ENCODE data around the gene TRIM47.

Gene TRIM47

DNA sequence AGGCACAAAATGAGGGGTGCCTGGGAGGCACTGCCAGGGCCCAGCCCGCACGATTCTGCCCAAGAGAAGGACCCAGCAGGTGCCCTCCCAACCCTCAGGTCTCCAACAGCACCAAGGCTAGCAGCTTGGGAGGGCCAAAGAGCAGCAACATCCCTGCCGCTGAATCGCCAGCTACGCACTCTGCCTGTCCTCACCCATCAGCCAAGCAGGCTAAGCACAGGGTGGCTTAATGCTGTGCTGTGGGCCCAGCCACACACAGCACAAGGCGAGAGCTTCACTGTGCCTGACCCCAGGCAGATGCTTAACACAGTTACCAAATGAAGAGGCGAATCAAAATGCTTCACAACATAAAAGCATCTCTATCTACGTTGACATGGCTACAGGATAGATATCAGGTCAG is 36.9 kb upstream of the TRIM47 start:
- no peak overlapping the region for H3K27ac ChIP-seq
- TF ChIP-seq, protein P1, sequence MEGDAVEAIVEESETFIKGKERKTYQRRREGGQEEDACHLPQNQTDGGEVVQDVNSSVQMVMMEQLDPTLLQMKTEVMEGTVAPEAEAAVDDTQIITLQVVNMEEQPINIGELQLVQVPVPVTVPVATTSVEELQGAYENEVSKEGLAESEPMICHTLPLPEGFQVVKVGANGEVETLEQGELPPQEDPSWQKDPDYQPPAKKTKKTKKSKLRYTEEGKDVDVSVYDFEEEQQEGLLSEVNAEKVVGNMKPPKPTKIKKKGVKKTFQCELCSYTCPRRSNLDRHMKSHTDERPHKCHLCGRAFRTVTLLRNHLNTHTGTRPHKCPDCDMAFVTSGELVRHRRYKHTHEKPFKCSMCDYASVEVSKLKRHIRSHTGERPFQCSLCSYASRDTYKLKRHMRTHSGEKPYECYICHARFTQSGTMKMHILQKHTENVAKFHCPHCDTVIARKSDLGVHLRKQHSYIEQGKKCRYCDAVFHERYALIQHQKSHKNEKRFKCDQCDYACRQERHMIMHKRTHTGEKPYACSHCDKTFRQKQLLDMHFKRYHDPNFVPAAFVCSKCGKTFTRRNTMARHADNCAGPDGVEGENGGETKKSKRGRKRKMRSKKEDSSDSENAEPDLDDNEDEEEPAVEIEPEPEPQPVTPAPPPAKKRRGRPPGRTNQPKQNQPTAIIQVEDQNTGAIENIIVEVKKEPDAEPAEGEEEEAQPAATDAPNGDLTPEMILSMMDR (IDR thresholded peaks at IDR 0.05) = no peak
- H3K4me3 ChIP-seq = no peak overlapping the region
- DNase-seq (ENCODE audit: low spot score) = no peak

DNA sequence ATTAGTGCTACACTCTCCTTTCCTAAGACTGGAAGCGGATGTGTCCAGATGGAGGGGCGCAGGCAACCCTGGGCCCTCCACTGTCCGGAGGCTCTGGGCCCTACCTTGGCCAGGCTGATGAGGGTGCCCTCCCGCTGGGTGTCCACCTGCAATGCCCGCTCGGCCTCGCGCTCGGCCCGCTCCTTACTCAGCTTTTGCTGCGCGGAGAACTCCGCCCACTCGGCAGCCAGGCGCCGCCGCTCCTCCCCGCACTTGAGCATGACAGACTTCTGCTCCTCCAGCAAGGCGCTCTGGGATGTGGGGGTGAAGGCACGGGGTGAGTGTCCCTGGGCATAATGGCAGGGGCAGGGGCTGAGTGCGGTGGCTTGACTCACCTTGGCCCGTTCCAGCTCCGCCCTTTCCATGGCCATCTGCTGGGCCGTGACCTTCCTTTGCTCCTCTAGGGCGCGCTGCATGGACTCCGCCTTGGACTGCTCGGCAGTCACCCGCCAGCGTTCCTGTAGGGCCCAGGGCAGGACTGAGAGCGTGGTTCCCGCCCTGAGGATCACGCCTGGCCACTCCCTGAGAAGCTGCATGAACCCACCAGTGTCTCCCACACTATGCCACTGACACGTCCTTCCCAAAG is 36.4 kb upstream of the TRIM47 start:
- no peak for DNase-seq (ENCODE audit: low spot score)
- no peak overlapping the region for H3K27ac ChIP-seq
- H3K4me3 ChIP-seq = no peak overlapping the region
- TF ChIP-seq, protein P1 (IDR thresholded peaks at IDR 0.05) = no peak

DNA sequence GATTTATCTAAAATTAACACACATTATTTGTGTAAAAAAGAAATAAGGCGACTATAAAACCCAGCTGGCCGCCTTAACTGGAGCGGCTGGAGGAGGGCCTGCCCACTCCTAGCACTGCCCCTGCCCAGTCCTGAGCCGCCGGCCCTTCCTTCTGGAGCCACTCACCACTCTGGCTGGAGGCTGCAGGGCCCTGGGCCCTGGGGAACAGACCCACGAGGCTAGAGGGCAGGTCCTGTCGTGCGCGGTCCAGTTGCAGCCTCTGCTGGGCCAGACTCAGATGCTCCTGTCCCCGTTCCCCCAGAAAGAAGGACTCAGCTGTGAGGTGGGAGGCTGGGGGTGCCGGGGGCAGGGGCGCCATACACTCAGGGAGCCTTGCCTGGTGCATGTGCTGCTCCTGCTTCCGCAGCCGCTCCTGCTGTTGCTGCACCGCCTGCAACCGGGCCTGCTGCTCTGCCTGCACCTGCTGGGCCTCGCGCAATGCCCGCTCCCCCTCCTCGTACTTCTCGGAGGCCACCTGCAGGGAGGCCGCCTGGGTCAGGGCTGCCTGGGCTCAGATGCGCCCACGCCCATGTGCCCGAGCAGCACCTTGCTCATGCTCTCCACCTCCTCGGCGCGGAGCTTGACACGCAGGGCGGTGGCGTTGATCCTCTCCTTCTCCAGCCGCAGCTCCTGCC is 35.3 kb upstream of the TRIM47 start:
- TF ChIP-seq, protein P1 (IDR thresholded peaks at IDR 0.05) = no peak
- H3K27ac ChIP-seq = no peak overlapping the region
- H3K4me3 ChIP-seq = no peak overlapping the region

DNA sequence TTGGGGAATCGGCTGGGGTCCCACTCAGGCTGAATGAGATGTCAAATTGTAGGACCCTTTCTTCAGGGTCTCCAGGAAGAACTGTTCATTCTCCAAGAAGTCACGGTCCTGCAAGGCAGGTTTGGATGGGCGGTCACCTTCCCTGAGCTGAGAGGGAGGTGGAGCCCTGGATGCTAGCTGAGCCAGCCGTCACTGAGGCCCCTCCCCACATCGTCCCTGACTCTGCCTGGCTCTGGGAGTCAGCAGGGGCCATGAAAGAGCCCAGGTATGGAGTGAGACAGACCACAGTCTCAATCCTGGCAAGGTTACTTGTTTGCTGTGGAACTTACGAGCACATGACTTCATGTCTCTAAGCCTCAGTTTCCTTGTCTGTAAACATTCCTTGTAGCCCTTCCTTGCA is 32.3 kb upstream of the TRIM47 start:
- TF ChIP-seq, protein P1 (IDR thresholded peaks at IDR 0.05) = no peak
- Histone ChIP-seq H3K27ac (no peak overlapping the region), H3K4me3 (no peak overlapping the region)
- DNase-seq (ENCODE audit: low spot score) = no peak

More for the DNA sequence above, 35.3 kb upstream of the TRIM47 start:
- no peak for DNase-seq (ENCODE audit: low spot score)

DNA sequence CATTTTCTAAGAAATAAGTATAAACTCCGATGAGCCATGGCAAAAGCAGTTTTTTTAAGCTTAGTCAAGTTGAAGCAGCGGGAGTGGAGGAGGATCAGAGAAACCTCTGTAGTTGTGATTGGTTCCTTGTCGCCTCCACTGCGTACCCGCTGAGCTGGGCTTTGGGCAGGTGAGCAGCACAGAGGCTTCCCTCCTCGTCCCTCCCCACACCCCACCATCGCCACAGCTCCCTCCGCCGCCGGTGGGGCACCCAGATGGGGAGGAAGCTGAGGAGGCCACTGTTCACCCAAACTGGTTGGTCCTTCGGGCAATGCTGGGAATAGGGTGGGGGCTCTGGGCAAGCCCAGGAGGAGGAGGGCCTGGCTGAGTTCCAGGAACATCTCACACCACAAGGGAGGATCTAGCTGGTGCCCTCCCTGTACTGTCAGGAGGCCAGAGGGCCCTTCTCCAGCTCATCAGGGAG is 31.5 kb upstream of the TRIM47 start:
- TF ChIP-seq, protein P1 (IDR thresholded peaks at IDR 0.05) = no peak
- no peak for DNase-seq (ENCODE audit: low spot score)
- H3K27ac ChIP-seq = no peak overlapping the region

DNA sequence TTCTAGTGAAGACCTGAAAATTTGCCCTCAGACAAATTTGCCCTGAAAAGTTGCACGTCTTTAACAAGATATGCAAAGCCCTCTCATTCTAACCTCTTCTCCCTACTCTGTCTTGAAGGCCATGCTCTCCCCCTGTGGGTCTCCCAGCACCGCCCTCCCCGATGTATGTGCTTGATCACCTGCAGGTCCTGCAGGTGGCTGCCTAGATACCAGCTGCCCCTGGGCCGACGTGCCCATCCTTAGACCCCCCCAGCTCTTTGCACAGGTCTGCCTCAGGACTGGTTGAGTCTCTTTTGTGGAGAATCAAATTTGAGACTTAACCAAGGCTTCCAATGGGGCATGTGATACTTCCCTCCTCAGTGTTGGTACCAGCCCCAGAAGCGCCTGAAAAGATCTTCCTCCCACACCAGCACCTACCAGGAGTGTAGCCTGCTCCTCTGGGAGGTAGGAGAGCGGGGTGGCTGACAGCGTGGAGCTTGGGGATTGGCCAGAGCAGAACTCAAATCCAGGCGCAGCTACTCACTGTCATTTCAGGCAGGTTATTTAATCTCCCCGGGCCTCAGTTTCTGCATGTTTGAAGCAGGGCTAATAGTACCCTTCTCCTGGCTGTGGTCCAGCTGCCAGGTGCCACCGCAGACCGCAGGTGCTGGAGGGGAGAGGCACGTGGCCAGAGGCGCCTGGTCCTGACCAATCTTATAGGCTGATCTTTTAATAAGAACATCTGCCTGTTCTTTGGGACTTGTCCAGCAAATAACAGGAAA is 30.9 kb upstream of the TRIM47 start:
- H3K27ac ChIP-seq = no peak overlapping the region
- no peak for DNase-seq (ENCODE audit: low spot score)
- no peak overlapping the region for H3K4me3 ChIP-seq
- TF ChIP-seq, protein P1 (IDR thresholded peaks at IDR 0.05) = no peak

More for the DNA sequence above, 31.5 kb upstream of the TRIM47 start:
- no peak overlapping the region for H3K4me3 ChIP-seq
